K562 (cell line): ENCODE data around the gene BCL11A. TPM values are rescaled to one million over a fixed set of nuclear protein-coding genes. Genes with fewer than 3 reads are reported as not detected.
A peak's percentile ranks its signal among the peaks of the same experiment; 100 is the strongest.

Source experiments
- CBX5 ChIP-seq: IDR thresholded peaks from 2 replicates; pipeline ENCODE4 v1.6.1; 2014; ENCODE audit warnings: low read depth, borderline replicate concordance
- DDX20 ChIP-seq: fragments of 450-650 bp; IDR thresholded peaks from 2 replicates; pipeline ENCODE4 v1.6.1; 2016; ENCODE audit warnings: missing genetic modification characterization, low read depth, mild to moderate bottlenecking, missing compliant biosample characterization, moderate library complexity
- E2F3 ChIP-seq: fragments of 250-450 bp; sonication (Bioruptor Pico); IDR thresholded peaks from 2 replicates; pipeline ENCODE4 v1.4.0; 2020; ENCODE audit warnings: mild to moderate bottlenecking
- FOXA3 ChIP-seq, 2 experiments: fragments of 450-650 bp in 1 of 2; sonication (generic) in 1 of 2; formaldehyde crosslinking; IDR thresholded peaks in 1 of 2; conservative IDR thresholded peaks in 1 of 2; 2 replicates each; pipeline versions ENCODE4 v1.4.0 to v1.8.0; 2020 to 2022; ENCODE audit warnings: mild to moderate bottlenecking in 2 of 2, missing genetic modification reagents in 1 of 2
- GTF2F1 ChIP-seq: IDR thresholded peaks from 2 replicates; pipeline ENCODE4 v1.6.1; 2011; ENCODE audit warnings: low read depth, low read length, improper control_type of control experiment
- HOXB6 ChIP-seq: fragments of 250-450 bp; sonication (Bioruptor Pico); IDR thresholded peaks from 2 replicates; pipeline ENCODE4 v1.5.1; 2022; ENCODE audit warnings: mild to moderate bottlenecking, borderline replicate concordance
- ILF3 ChIP-seq: fragments of 450-650 bp; IDR thresholded peaks from 2 replicates; pipeline ENCODE4 v1.6.1; 2018; ENCODE audit warnings: antibody characterized with exemption, mild to moderate bottlenecking, moderate library complexity, borderline replicate concordance
- KDM5B ChIP-seq: fragments of 200-600 bp; sonication (generic); IDR thresholded peaks from 2 replicates; pipeline ENCODE4 v1.6.1; 2012; ENCODE audit warnings: low read depth, mild to moderate bottlenecking, moderate library complexity, low read length, control low read depth, inconsistent platforms; ENCODE audit not compliant: insufficient replicate concordance
- NFE2L1 ChIP-seq: fragments of 450-650 bp; IDR thresholded peaks from 2 replicates; pipeline ENCODE4 v1.6.1; 2016; ENCODE audit warnings: missing genetic modification characterization, low read depth, mild to moderate bottlenecking, missing compliant biosample characterization, moderate library complexity, borderline replicate concordance
- NKRF ChIP-seq: fragments of 450-650 bp; IDR thresholded peaks from 2 replicates; pipeline ENCODE4 v1.6.1; 2016; ENCODE audit warnings: borderline replicate concordance
- NUFIP1 ChIP-seq: fragments of 450-650 bp; IDR thresholded peaks from 2 replicates; pipeline ENCODE4 v1.6.1; 2018; ENCODE audit not compliant: partially characterized antibody
- RBBP5 ChIP-seq: fragments of 200-600 bp; sonication (generic); IDR thresholded peaks from 2 replicates; pipeline ENCODE4 v1.6.1; 2012; ENCODE audit warnings: borderline replicate concordance, mild to moderate bottlenecking, low read length, control low read depth, inconsistent platforms; ENCODE audit not compliant: insufficient read depth, poor library complexity, severe bottlenecking
- RBM15 ChIP-seq: fragments of 200-400 bp; formaldehyde crosslinking; IDR thresholded peaks from 2 replicates; pipeline ENCODE4 v1.6.1; 2018; ENCODE audit warnings: mild to moderate bottlenecking, low read length, moderate library complexity; ENCODE audit not compliant: insufficient read depth
- RFX7 ChIP-seq: fragments of 250-450 bp; sonication (Bioruptor Pico); IDR thresholded peaks from 2 replicates; pipeline ENCODE4 v1.5.1; 2021; ENCODE audit warnings: mild to moderate bottlenecking
- SMAD4 ChIP-seq: fragments of 250-450 bp; sonication (Bioruptor Pico); conservative IDR thresholded peaks from 2 replicates; pipeline ENCODE4 v1.8.0; 2021; ENCODE audit warnings: inconsistent platforms, mild to moderate bottlenecking, moderate library complexity
- STAT5A ChIP-seq: IDR thresholded peaks from 2 replicates; pipeline ENCODE4 v1.6.1; 2012; ENCODE audit warnings: low read length, inconsistent platforms, borderline replicate concordance
- ZNF165 ChIP-seq: fragments of 250-450 bp; sonication (Bioruptor Pico); IDR thresholded peaks from 2 replicates; pipeline ENCODE4 v1.4.0; 2020; ENCODE audit warnings: borderline replicate concordance
- ZNF584 ChIP-seq: fragments of 200-800 bp; sonication (Bioruptor generic); IDR thresholded peaks from 2 replicates; pipeline ENCODE4 v1.6.1; 2016; ENCODE audit warnings: low read depth, mild to moderate bottlenecking, missing genetic modification characterization, missing compliant biosample characterization
- ZNF75A ChIP-seq: fragments of 450-650 bp; formaldehyde crosslinking; IDR thresholded peaks from 2 replicates; pipeline ENCODE4 v1.4.0; 2020; ENCODE audit warnings: mild to moderate bottlenecking
- polyA plus RNA-seq, 8 experiments: library from polyadenylated mRNA; depleted of rRNA in 4 of 8; stranded (reverse) in 5 of 8; unstranded in 3 of 8; fragments of >200 nt; fragmentation: Nextera tagmentation in 2 of 8; fragmentation: Illumina TruSeq in 1 of 8; extraction: Ambion mirVana in 2 of 8; extraction: Trizol in 1 of 8; gene quantifications; 2 replicates each; pipeline versions ENCODE4 v1.2.1 to v1.2.3, GENCODE V29; 2011 to 2014; ENCODE audit warnings: inconsistent platforms in 1 of 8, missing spikeins in 1 of 8
- total RNA-seq, 7 experiments: library from RNA; depleted of rRNA in 6 of 7; stranded (reverse); fragments of >200 nt in 6 of 7; fragmentation: Illumina TruSeq in 2 of 7; extraction: Trizol in 2 of 7; gene quantifications; 2 replicates each; pipeline versions ENCODE4 v1.2.1 to v1.2.3, GENCODE V29; 2011 to 2021; ENCODE audit warnings: low replicate concordance in 1 of 7
- TF ChIP-seq, protein P1 (sequence below): fragments of 200-800 bp; sonication (Bioruptor generic); IDR thresholded peaks from 2 replicates; pipeline ENCODE4 v1.6.1; 2017; ENCODE audit warnings: missing genetic modification characterization, missing compliant biosample characterization

The BCL11A gene
- total and polyA plus RNA-seq, 9 of the 15 experiments (the other 6 are each of a cell fraction or from before 2014, with no cell fraction given), result 0.13 TPM; not detected in 8

GRCh38 chr2:60581433-60582282 lies 28.2 kb upstream of the BCL11A start (continued):
- no peak for TF ChIP-seq ZNF75A
- TF ChIP-seq ILF3, result no peak
- TF ChIP-seq NKRF, result no peak
- no peak for TF ChIP-seq CBX5
- no peak for TF ChIP-seq RBM15
- TF ChIP-seq, protein P1, sequence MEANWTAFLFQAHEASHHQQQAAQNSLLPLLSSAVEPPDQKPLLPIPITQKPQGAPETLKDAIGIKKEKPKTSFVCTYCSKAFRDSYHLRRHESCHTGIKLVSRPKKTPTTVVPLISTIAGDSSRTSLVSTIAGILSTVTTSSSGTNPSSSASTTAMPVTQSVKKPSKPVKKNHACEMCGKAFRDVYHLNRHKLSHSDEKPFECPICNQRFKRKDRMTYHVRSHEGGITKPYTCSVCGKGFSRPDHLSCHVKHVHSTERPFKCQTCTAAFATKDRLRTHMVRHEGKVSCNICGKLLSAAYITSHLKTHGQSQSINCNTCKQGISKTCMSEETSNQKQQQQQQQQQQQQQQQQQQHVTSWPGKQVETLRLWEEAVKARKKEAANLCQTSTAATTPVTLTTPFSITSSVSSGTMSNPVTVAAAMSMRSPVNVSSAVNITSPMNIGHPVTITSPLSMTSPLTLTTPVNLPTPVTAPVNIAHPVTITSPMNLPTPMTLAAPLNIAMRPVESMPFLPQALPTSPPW, result peak; percentile 39; the same call in 1 of the 2 replicates
- no peak for TF ChIP-seq DDX20 (tag)
- TF ChIP-seq HOXB6 (CRISPR knock-in tag), result no peak
- no peak for TF ChIP-seq ZNF165 (CRISPR knock-in tag)
- no peak for TF ChIP-seq GTF2F1
- TF ChIP-seq E2F3 (CRISPR knock-in tag), result peak; percentile 12; the same call in 1 of the 2 replicates
- TF ChIP-seq ZNF584 (CRISPR knock-in tag), result no peak
- TF ChIP-seq RBBP5, result no peak
- no peak for TF ChIP-seq RFX7 (CRISPR knock-in tag)
- no peak for TF ChIP-seq SMAD4 (CRISPR knock-in tag)
- no peak for TF ChIP-seq STAT5A
- TF ChIP-seq KDM5B, result no peak
- TF ChIP-seq NFE2L1 (tag), result no peak
- TF ChIP-seq NUFIP1, result no peak
- TF ChIP-seq FOXA3 (CRISPR knock-in tag; conservative IDR thresholded peaks at IDR 0.05 in 1 of 2, IDR thresholded peaks at IDR 0.05 in 1 of 2), result no peak
